GM21717 (cell line): ENCODE data around the gene FUT9.

Experiments used
- ATAC-seq: cut with Tn5 transposase; IDR thresholded peaks from one replicate; pipeline ENCODE4 v1.9.1; 2021; ENCODE audit warnings: mild to moderate bottlenecking, moderate library complexity; ENCODE audit not compliant: unreplicated experiment

Gene FUT9

DNA sequence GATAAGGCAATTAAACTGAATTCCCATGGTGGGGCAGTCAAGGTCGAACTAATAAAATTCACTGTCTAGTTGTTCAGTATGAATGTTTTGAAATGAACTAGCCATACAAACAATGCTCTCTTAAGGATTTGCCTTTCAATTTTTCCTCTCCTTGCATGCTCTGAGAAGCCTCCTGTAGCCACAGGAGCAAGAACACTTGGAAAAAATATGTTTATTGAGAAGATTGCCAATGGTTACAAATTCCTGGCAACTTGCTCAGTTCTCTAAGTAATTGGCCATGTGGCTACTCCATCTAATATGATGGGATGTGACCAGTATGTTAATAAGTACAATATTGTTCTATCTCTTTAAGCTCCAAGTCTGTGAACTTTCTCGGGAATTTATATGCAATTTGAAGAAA is 49.4 kb downstream of the FUT9 start:
- ATAC-seq, result no peak

GRCh38 chr6:96066376-96066775 is 50.6 kb downstream of the FUT9 start:
- no peak for ATAC-seq

GRCh38 chr6:96073555-96073954 is 57.8 kb downstream of the FUT9 start:
- ATAC-seq, result no peak

DNA sequence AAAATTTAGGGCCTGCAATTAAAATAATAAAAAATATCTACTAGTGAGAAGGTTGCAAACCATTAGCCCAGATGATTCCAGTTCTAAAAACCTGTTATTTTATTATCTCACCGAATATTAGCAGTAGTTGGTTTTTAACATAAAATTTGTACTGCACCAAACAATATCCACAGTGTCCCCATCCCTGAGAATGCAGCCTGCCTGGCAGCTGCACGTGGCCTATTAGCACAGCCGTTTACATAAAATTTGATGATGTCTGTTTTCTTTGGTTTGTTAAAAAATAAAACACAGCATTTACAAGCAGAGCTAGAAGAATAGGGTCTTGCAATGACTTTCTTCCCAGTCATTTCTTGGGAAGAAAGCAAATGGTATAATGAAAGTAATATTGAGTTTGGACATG is 58.2 kb downstream of the FUT9 start:
- no peak for ATAC-seq

GRCh38 chr6:96075826-96076225 is 60.1 kb downstream of the FUT9 start:
- no peak for ATAC-seq

- no peak for ATAC-seq
Observed at GRCh38 chr6:96086745-96087144, 71.0 kb downstream of the FUT9 start.

GRCh38 chr6:96089173-96089572 is 73.4 kb downstream of the FUT9 start:
- no peak for ATAC-seq

GRCh38 chr6:96094077-96094476 is 78.3 kb downstream of the FUT9 start:
- no peak for ATAC-seq

GRCh38 chr6:96099069-96099468 is 83.3 kb downstream of the FUT9 start:
- ATAC-seq, result no peak

GRCh38 chr6:96101564-96101963 is 85.8 kb downstream of the FUT9 start:
- ATAC-seq, result no peak

GRCh38 chr6:96104910-96105309 is 89.1 kb downstream of the FUT9 start:
- ATAC-seq, result no peak

DNA sequence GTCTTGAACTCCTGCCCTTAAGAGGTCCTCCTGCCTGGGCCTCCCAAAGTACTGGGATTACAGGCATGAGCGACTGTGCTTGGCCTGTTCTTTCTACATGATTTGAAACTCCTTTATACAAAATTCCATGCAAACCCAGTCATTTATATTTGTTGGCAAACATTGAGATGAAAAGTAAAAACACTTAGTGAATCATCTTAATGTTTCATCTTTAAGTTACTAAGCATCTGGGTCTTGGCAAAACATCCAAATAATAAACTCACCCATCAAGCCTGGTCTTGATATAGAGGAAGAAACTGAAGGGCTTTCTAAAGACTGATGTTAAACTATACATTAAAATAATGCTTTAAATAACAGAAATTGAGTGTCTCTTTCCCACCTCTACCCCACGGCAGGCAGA is 95.1 kb downstream of the FUT9 start:
- ATAC-seq, result no peak

- no peak for ATAC-seq
Observed at GRCh38 chr6:96116674-96117073, 100.9 kb downstream of the FUT9 start.

DNA sequence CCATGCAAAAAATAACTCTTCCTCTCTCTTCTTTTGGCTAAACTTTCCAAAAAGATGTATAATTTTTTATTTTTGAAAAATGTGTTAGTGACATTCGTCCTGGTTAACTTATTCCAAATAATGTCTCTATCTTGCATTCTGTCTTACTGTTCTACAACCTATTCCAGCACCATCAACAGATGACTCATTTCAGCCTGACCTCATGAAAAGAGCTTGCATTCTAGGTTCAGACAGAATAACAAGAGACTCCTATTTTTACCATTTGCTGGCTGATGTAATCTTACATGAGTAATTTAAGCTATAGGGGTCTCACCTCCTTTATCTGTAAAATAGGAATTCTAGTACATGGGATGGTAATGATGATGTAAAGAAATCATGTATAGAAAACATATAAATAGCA is 109.0 kb downstream of the FUT9 start:
- ATAC-seq, result no peak

DNA sequence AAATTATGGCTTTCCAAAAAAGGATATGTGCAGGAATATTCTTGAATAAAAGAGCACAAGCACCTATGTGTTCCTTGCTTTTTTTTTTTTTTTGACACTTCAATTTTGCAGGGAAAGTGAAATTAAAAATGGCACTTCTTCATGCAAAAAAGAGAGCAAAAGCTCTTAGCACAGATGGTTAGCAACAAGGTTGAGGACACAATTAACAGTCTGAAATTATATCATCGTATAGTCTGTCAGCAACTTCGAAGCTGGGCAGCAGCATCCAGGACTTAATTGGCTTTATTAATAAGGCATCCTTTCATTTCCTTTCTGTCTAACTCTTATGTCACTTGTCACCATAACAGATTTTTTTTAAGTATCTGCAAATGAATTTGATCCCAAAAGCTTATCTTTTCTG is 122.6 kb downstream of the FUT9 start:
- ATAC-seq, result no peak

DNA sequence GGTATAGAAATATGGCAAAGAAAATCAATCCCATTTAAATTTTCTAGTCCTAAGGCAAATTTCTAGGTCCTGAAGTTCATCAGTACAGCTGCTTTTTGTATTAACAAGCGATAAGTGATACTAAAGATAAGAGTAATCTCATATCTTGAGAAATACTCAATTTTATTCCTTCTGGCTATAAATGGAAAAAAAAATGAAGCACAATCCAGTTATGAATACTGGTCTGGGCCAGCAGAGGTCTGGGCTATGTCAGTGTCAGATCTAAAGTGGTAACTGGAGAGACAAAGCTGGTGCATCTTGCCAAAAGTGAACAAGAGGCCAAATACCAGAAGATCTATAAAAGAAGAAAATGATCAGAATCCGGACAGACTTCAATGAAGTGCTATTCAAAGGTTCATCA is 126.4 kb downstream of the FUT9 start:
- ATAC-seq, result no peak

GRCh38 chr6:96150431-96150830 is 134.7 kb downstream of the FUT9 start:
- ATAC-seq, result no peak

GRCh38 chr6:96151707-96152106 is 135.9 kb downstream of the FUT9 start:
- no peak for ATAC-seq

- ATAC-seq, result no peak
Observed at GRCh38 chr6:96152114-96152708, 136.4 kb downstream of the FUT9 start.

GRCh38 chr6:96153775-96154174 is 138.0 kb downstream of the FUT9 start:
- no peak for ATAC-seq

DNA sequence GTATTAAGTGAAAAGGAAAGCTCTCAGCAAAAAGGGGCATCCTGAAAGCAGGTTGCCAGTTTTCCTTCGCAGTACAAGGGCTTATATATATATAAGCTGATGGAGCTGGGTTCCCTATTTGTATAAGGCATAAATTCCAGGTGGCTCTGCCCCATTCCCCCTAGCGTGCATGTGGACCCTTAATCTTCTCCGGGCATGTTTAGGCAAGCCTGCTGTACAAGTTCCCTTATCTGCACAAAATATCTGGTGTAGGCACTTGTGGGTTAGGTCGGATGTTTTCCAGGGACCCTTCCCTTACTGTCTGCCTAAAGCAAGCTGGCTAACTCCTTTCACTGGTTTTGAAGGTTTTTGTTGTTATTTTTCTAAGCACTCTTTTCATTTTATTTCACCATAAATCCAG is 140.7 kb downstream of the FUT9 start:
- ATAC-seq, result peak; percentile 34

GRCh38 chr6:96157018-96157565 is 141.3 kb downstream of the FUT9 start:
- peak; percentile 98 for ATAC-seq

- ATAC-seq, result no peak
Observed at GRCh38 chr6:96162711-96163120, 146.9 kb downstream of the FUT9 start.
